NCI-H345 (cell line): Measurements from ENCODE around the gene CLRN3.

Source experiments
- DNase-seq: peaks from one replicate; lab custom pipeline; 2025; lab: John Stamatoyannopoulos, UW

CLRN3 gene

DNA sequence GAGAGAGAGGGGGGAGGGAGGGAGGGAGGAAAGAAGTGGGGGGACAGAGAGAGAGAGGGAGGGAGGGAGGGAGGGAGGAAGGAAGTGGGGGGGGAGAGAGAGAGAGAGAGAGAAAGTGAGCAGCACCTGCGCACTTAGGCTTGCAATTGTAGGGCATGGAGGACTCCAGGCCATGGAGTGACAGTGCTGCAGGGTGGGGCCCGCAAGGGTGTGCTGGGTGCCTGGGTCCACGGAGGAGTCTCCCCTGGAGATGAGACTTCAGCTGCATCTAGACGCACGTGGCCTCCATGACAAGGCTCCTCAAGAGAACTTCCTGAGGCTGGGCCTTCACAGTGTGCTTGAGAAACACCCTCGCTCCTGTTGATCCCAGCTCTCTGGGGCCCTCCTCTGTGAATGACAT is 44.5 kb downstream of the CLRN3 start:
- DNase-seq, result no peak

DNA sequence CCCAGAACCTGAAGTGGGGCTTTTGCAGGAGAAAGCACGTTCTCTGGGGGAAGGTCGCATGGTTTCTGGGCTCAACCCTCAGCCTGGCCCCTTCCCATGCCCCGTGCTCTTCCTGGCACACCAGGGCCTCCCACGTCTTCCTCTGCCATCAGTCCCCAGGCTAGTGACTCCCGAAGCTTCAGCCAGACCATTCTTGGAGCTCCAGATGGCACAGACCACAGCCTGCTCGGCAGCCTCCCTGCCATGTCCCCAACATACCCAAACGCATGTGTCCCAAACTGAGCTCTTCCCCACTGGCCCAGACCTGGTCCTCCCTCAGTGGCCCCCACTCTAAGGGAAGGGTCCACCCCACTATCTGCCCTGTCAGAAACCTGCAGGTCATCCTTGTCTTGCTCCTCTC is 47.0 kb downstream of the CLRN3 start:
- DNase-seq, result no peak

DNA sequence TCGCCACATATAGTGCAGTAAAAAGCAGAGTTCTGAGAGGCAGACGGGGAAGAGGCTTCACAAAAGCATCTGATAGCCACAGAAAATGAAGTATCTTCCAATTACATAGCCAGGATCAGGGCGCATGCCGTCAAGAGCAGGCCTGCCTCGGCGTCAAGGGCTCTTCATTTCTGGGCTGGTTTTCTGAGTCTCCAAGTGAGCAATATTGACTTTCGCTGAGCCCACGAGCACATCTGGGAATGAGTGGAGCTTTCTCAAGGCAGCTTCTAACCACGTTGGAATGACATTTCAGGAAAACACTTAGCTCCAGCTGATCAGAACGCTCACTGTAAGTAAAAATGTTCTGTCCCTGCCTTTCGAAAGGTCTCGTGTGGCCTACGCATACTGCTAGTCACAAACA is 51.9 kb downstream of the CLRN3 start:
- DNase-seq, result no peak

DNA sequence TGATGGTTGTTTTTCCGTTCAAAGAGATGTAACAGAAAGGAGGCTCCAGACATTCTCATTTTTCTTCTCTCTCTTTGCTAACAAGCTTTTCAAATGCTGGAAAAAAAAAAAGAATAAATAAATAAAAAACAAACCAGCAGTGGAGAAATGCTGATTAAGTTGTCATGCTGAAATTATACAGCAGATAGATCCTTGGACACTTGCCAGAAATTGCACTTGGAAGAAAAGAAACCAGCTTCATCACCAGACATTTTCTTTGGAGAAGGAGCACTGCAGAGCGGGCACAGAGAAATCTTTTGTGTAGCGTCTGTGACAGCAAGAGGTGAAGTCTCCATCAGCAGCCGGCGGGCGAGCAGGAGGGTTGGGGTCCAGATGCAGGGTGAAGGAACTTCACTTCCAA is 55.8 kb downstream of the CLRN3 start:
- peak; percentile 9 for DNase-seq

DNA sequence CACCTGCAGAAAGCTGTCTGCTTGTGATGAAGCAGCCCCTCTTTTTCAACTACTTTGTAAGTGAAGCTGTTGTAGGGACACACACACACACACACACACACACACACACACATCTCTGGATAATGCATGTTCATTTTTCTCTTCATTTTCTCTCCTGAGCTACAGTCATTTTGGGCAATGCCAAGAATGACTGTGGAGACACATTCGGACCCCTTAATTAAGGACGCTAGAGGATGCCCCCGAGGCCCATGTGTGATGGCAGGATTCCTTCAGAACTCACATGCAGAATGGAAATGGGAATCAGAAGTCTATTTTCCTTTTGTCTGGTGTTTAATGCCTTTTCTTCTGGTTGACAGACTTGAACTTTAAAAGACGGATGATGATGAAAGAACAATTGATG is 56.6 kb downstream of the CLRN3 start:
- DNase-seq, result no peak

DNA sequence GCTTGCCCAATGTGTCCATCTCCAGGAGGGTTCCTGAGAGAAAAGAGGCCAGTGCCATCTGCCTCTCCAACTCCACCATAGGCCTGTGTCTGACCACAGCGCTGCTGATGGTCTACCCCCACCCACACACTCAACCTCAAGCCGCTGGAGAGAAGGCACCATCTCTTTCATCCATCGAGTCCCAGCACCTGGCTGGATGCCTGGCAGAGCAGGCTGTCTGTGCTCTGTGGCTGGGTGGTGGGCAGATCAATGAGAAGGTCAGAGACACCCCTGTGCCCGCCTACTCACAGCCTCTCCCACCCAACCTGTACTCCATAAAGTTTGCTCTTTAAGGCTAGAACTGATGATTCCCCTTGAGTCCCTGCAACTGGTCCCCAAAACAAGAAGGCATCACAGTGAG is 58.0 kb downstream of the CLRN3 start:
- DNase-seq, result no peak

DNA sequence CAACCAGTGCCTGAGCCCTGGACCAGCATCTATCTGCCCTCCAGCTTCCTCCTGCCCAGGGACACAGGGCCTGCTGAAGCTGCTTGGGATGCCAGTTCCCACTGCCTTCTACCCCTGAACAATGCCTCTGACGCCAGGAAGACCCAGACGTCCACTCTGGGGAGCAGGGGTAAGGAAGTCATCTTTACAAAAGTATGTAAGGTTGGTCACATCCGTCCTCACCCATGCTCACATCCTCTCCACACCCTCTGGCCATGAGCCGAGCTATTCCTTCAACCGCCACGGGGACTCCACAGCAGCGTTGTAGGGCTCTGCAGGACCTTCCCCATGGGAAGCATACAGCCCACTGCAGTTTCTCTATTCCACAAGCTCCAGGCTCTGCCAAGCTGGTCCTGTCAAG is 58.5 kb downstream of the CLRN3 start:
- no peak for DNase-seq

DNA sequence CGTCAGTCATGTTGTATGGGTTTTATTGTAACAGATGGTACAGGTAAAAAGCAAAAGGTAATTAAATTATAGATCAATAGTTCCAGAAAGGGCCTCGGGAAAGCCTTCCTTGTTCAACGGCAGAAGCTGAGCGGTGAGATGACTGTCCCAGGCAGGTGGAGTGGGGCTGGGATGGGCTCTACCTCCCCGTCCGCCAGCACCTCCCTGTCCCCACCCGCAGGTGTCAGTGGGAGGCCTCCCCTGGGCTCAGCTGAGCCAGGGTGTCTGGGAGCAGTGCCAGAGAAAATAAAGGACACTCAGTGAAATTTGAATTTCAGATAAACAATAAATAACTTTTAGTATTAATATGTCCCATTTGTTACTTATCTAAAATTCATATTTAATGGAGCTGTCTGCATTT is 58.9 kb downstream of the CLRN3 start:
- DNase-seq, result peak; percentile 74

DNA sequence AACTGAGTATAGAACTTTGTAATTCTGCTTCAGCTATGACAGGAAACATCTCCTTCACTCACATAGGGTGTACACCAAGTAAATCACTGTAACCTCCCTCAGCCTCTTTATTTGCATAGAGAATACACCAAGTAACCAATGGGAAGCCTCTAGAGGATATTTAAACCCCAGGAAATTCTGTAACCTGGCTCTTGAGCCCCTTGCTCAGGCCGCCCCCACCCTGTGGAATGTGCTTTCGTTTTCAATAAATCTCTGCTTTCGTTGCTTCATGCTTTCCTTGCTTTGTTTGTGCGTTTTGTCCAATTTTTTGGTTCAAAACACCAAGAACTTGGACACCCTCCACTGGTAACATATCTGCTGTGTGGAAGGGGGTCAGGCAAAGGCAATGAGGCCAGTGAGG is 60.2 kb downstream of the CLRN3 start:
- DNase-seq, result no peak

DNA sequence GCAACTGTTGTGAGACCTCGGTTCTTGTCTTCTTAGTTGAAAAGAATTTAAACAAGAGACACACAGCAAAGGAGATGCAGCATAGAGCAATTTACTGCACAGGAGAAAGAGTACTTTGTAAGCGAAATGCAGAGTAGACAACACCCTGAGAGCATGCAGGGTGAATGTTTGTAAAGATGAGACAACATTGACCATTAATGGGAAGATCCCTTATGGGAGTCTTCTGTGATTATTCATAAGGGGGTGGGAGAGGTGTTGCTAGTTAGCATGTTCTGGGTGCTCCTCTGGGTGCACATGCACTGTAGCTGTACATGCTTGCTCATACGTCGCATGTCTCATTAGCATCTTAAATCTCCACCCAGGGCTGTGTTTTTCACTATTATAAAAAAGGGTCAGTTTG is 62.3 kb downstream of the CLRN3 start:
- DNase-seq, result no peak
